RWPE2 (cell line): ENCODE data around the gene KHDC4.
A peak's percentile ranks its signal among the peaks of the same experiment; 100 is the strongest.

Experiments
- ATAC-seq: fragments of 200-7000 bp; cut with Tn5 transposase; 3 replicates; pipeline ENCODE4 v1.9.1; 2021; ENCODE audit warnings: low read depth
- DNase-seq: peaks from one replicate; pipeline ENCODE4 v3.0.0-alpha.2; 2020; ENCODE audit warnings: low spot score
- H3K27ac ChIP-seq: fragments of 450-650 bp; 2 replicates; pipeline ENCODE4 v1.5.1; 2017; ENCODE audit warnings: mild to moderate bottlenecking; ENCODE audit not compliant: poor library complexity, severe bottlenecking
- H3K27me3 ChIP-seq: fragments of 250-450 bp; sonication (Bioruptor Pico); 2 replicates; pipeline ENCODE4 v1.5.1; 2021; ENCODE audit warnings: mild to moderate bottlenecking, moderate library complexity; ENCODE audit not compliant: insufficient read depth, poor library complexity, severe bottlenecking
- H3K36me3 ChIP-seq: fragments of 250-450 bp; sonication (Bioruptor Pico); 2 replicates; pipeline ENCODE4 v1.5.1; 2020; ENCODE audit warnings: low read depth, mild to moderate bottlenecking, moderate library complexity
- H3K4me1 ChIP-seq: fragments of 250-450 bp; sonication (Bioruptor Pico); 2 replicates; pipeline ENCODE4 v1.5.1; 2021; ENCODE audit warnings: mild to moderate bottlenecking, moderate library complexity; ENCODE audit not compliant: insufficient read depth, poor library complexity, severe bottlenecking
- H3K4me3 ChIP-seq: fragments of 250-450 bp; sonication (Bioruptor Pico); 2 replicates; pipeline ENCODE4 v1.5.1; 2021; ENCODE audit warnings: mild to moderate bottlenecking, moderate library complexity; ENCODE audit not compliant: severe bottlenecking
- H3K9me3 ChIP-seq: fragments of 250-450 bp; sonication (Bioruptor Pico); 2 replicates; pipeline ENCODE4 v1.5.1; 2021; ENCODE audit warnings: mild to moderate bottlenecking, moderate library complexity; ENCODE audit not compliant: severe bottlenecking
- TF ChIP-seq, protein P1 (sequence below): fragments of 450-650 bp; IDR thresholded peaks from one replicate; pipeline ENCODE4 v1.5.1; 2017; ENCODE audit warnings: mild to moderate bottlenecking, moderate library complexity; ENCODE audit not compliant: poor library complexity, severe bottlenecking

KHDC4 gene

GRCh38 chr1:155940993-155941844, 7.0 kb upstream of the KHDC4 start, which contains the start of gene RXFP4:
RXFP4 (plus strand) TSS chr1:155941638; CDS start chr1:155941710, 72 bp downstream.
- peak; percentile 77 for DNase-seq

DNA sequence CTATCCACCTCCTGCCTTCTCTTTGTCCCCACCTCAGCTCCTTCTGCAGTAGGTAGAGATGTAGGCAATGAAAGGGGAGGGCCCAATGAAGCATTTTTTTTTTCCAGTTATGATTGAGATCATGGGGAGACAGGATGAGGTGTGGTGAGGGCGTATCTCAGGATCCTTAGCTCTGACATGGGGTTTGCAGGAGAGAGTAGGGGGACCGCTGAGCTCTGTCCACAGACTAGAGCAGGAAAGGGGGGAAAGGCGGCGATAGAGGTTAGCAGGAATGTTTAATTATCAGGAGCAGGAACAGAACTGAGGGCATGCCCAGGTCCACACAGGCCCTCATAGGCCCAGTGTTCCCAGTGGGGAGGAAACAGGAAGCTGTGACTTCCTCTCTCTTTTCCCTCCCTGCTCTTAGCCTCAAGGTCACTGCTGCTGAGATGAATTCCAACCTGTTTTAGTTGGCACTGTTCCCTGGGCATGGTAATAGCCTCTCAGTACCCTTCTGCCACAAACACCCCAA, 6.3 kb upstream of the KHDC4 start:
- Histone ChIP-seq H3K4me3 (no peak overlapping the region), H3K27me3 (no peaks in the 10 kb centered on the region), H3K36me3 (no peaks in the 10 kb centered on the region), H3K4me1 (peaks cover 39% of the 10 kb centered on the region), H3K9me3 (no peaks in the 10 kb centered on the region), H3K27ac (peak overlapping the region; percentile 88)
- TF ChIP-seq, protein P1, sequence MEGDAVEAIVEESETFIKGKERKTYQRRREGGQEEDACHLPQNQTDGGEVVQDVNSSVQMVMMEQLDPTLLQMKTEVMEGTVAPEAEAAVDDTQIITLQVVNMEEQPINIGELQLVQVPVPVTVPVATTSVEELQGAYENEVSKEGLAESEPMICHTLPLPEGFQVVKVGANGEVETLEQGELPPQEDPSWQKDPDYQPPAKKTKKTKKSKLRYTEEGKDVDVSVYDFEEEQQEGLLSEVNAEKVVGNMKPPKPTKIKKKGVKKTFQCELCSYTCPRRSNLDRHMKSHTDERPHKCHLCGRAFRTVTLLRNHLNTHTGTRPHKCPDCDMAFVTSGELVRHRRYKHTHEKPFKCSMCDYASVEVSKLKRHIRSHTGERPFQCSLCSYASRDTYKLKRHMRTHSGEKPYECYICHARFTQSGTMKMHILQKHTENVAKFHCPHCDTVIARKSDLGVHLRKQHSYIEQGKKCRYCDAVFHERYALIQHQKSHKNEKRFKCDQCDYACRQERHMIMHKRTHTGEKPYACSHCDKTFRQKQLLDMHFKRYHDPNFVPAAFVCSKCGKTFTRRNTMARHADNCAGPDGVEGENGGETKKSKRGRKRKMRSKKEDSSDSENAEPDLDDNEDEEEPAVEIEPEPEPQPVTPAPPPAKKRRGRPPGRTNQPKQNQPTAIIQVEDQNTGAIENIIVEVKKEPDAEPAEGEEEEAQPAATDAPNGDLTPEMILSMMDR = no peak
- ATAC-seq (peak; percentile 47), DNase-seq (no peak)

More at GRCh38 chr1:155940993-155941844, 7.0 kb upstream of the KHDC4 start, which contains the start of gene RXFP4:
- Histone ChIP-seq H3K9me3 (no peaks in the 10 kb centered on the region), H3K27ac (peak within 1 kb of the TSS; percentile 88), H3K4me1 (peaks cover 39% of the 10 kb centered on the region), H3K36me3 (peaks cover 5% of the 10 kb centered on the region), H3K4me3 (no peak within 1 kb of the TSS), H3K27me3 (no peaks in the 10 kb centered on the region)
- TF ChIP-seq, protein P1 = no peak
- ATAC-seq = peak; percentile 60

DNA sequence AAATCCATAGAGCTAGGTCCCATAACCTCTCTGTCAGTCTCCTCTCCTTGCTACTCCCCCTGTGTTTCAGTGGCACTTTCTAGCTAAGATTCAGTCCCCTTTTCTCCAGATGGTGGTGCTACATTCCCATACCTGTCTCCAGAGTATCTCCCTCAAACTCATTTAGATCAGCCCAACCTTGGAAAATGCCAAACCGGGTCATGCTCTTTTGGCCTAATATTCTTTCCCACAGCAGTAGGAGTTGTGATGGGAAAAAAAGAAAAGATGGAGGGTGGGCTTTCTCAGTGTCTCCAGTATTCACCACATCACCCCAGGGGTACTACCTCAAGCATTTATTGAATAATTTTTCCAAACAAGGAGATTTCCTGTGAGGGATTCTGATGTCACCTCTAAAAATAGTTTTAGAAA, 4.0 kb upstream of the KHDC4 start:
- Histone ChIP-seq H3K27me3 (no peaks in the 10 kb centered on the region), H3K27ac (peak overlapping the region; percentile 88), H3K36me3 (peaks cover 8% of the 10 kb centered on the region), H3K4me1 (peaks cover 35% of the 10 kb centered on the region), H3K4me3 (no peak overlapping the region), H3K9me3 (no peaks in the 10 kb centered on the region)
- ATAC-seq (peak; percentile 14; the same call in 2 of the 3 replicates), DNase-seq (no peak)
- TF ChIP-seq, protein P1 = peak; percentile 89

DNA sequence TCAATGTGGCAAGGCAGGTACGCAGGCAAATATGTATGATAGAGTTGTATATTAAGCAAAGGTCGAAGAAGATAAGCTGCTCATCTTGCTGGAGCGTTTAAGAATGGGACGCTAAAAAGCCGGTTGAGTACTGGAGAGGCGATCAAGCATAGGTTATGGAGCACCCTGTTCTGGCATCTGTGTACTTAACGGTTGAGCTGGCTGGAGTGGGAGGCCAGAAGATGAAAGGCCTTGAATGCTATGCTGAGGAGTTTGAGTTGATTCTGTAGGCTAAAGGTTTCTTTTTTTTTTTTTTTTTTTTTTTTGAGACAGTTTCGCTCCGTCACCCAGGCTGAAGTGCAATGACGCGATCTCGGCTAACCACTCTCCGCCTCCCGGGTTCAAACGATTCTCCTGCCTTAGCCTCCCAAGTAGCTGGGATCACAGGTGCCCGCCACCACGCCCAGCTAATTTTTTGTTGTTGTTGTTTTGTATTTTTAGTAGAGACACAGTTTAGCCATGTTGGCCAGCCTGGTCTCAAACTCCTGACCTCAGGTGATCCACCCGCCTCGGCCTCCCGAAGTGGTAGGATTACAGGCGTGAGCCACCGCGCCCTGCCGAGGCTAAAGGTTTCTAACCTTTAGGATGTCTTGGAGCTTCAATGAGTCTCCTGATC, 850 bp upstream of the KHDC4 start:
- H3K4me1 ChIP-seq = peaks cover 31% of the 10 kb centered on the region
- no peaks in the 10 kb centered on the region for H3K9me3 ChIP-seq
- no peaks in the 10 kb centered on the region for H3K27me3 ChIP-seq
- H3K27ac ChIP-seq = peak overlapping the region; percentile 72
- TF ChIP-seq, protein P1 = no peak
- ATAC-seq (no peak), DNase-seq (no peak)
- H3K4me3 ChIP-seq = peak overlapping the region; percentile 91
- H3K36me3 ChIP-seq = peaks cover 40% of the 10 kb centered on the region
